ENCODE measurements around the gene IDH2.
"Not testable (repeated sequence)": the region's sequence is repeated elsewhere in the genome, so short reads cannot be mapped to it uniquely, and the experiment has no call there.

IDH2 gene

GRCh38 chr15:90083419-90083818, 18.8 kb downstream of the IDH2 start:
- no peak for DNase-seq

GRCh38 chr15:90082140-90082715, 20.0 kb downstream of the IDH2 start:
- no peak for DNase-seq

- DNase-seq, result no peak
These were observed 21.4 kb downstream of the IDH2 start for GRCh38 chr15:90080818-90081393.

GRCh38 chr15:90080458-90080755, 21.9 kb downstream of the IDH2 start:
- DNase-seq, result no peak

GRCh38 chr15:90079619-90080457, 22.4 kb downstream of the IDH2 start:
- DNase-seq, result no peak

GRCh38 chr15:90078965-90079364, 23.3 kb downstream of the IDH2 start:
- no peak for DNase-seq

GRCh38 chr15:90076716-90077115, 25.6 kb downstream of the IDH2 start:
- no peak for DNase-seq

GRCh38 chr15:90075420-90076289, 26.6 kb downstream of the IDH2 start:
- DNase-seq, result no peak

GRCh38 chr15:90074916-90075315, 27.4 kb downstream of the IDH2 start:
- no peak for DNase-seq

GRCh38 chr15:90074023-90074422, 28.2 kb downstream of the IDH2 start:
- DNase-seq, result no peak

GRCh38 chr15:90072978-90073640, 29.2 kb downstream of the IDH2 start:
- DNase-seq, result no peak

GRCh38 chr15:90071220-90071807, 31.0 kb downstream of the IDH2 start:
- DNase-seq, result peak; percentile 84

GRCh38 chr15:90070623-90071022, 31.6 kb downstream of the IDH2 start:
- not testable (repeated sequence) for DNase-seq

- DNase-seq, result no peak
These were observed 34.2 kb downstream of the IDH2 start for GRCh38 chr15:90067953-90068606.

GRCh38 chr15:90067181-90067952, 34.9 kb downstream of the IDH2 start:
- no peak for DNase-seq

GRCh38 chr15:90065682-90066049, 36.6 kb downstream of the IDH2 start:
- no peak for DNase-seq

GRCh38 chr15:90064911-90065681, 37.2 kb downstream of the IDH2 start:
- DNase-seq, result no peak

- DNase-seq, result peak; percentile 42
These were observed 38.5 kb downstream of the IDH2 start for GRCh38 chr15:90063770-90064247.

GRCh38 chr15:90062973-90063769, 39.1 kb downstream of the IDH2 start:
- no peak for DNase-seq
